Measurements from ENCODE around the gene HABP4. TPM values are rescaled to one million over a fixed set of nuclear protein-coding genes. Genes with fewer than 3 reads are reported as not detected.
A peak's percentile ranks its signal among the peaks of the same experiment; 100 is the strongest.

The HABP4 gene
- total RNA-seq, 2 donors from 2014 or later = 13.5 to 24.3 TPM

GRCh38 chr9:96436456-96437126 is 13.4 kb upstream of the HABP4 start:
- H3K27me3 ChIP-seq (replicated peaks; ENCODE audit: insufficient read depth) = no peaks in the 10 kb centered on the region
- H3K9me3 ChIP-seq = no peaks in the 10 kb centered on the region
- 88% methylated on average over 15 of the region's 15 CpGs for WGBS
- no peak for DNase-seq (ENCODE audit: low spot score)
- intact Hi-C loops (cut with DNase I) = no loop called here
- no peaks in the 10 kb centered on the region for H3K36me3 ChIP-seq
- TF ChIP-seq CTCF (IDR thresholded peaks at IDR 0.05) (no peak), POLR2A (IDR thresholded peaks at IDR 0.05) (no peak), POLR2AphosphoS5 (IDR thresholded peaks at IDR 0.05) (no peak)
- H3K4me1 ChIP-seq (replicated peaks) = no peaks in the 10 kb centered on the region
- no peak overlapping the region for H3K4me3 ChIP-seq
- no peak overlapping the region for H3K27ac ChIP-seq

- no peaks in the 10 kb centered on the region for H3K9me3 ChIP-seq
- no peaks in the 10 kb centered on the region for H3K27me3 ChIP-seq (replicated peaks; ENCODE audit: insufficient read depth)
- H3K27ac ChIP-seq = no peak overlapping the region
- H3K36me3 ChIP-seq = no peaks in the 10 kb centered on the region
- no peaks in the 10 kb centered on the region for H3K4me1 ChIP-seq (replicated peaks)
- TF ChIP-seq CTCF (IDR thresholded peaks at IDR 0.05) (no peak), POLR2AphosphoS5 (IDR thresholded peaks at IDR 0.05) (no peak), POLR2A (IDR thresholded peaks at IDR 0.05) (no peak)
- WGBS = 98% methylated on average over 7 of the region's 7 CpGs
- DNase-seq (ENCODE audit: low spot score) = no peak
- intact Hi-C loops (cut with DNase I) = no loop called here
- H3K4me3 ChIP-seq = no peak overlapping the region
Measured at GRCh38 chr9:96437454-96437853, 12.5 kb upstream of the HABP4 start.

GRCh38 chr9:96440671-96441199 is 9.2 kb upstream of the HABP4 start:
- no peak for DNase-seq (ENCODE audit: low spot score)

GRCh38 chr9:96441798-96442445 is 8.0 kb upstream of the HABP4 start:
- 91% methylated on average over 5 of the region's 5 CpGs for WGBS
- H3K36me3 ChIP-seq = no peaks in the 10 kb centered on the region
- no peaks in the 10 kb centered on the region for H3K9me3 ChIP-seq
- intact Hi-C loops (cut with DNase I) = no loop called here
- no peaks in the 10 kb centered on the region for H3K4me1 ChIP-seq (replicated peaks)
- H3K4me3 ChIP-seq = no peak overlapping the region
- DNase-seq (ENCODE audit: low spot score) = no peak
- TF ChIP-seq POLR2A (IDR thresholded peaks at IDR 0.05) (no peak), POLR2AphosphoS5 (IDR thresholded peaks at IDR 0.05) (no peak), CTCF (IDR thresholded peaks at IDR 0.05) (peak in 1 of 4 experiments; percentile 33)
- no peaks in the 10 kb centered on the region for H3K27me3 ChIP-seq (replicated peaks; ENCODE audit: insufficient read depth)
- no peak overlapping the region for H3K27ac ChIP-seq

More at GRCh38 chr9:96440671-96441199, 9.2 kb upstream of the HABP4 start:
- WGBS = 93% methylated on average over 5 of the region's 5 CpGs
- TF ChIP-seq POLR2AphosphoS5 (IDR thresholded peaks at IDR 0.05) (no peak), POLR2A (IDR thresholded peaks at IDR 0.05) (no peak), CTCF (IDR thresholded peaks at IDR 0.05) (no peak)
- Histone ChIP-seq H3K27me3 (replicated peaks; ENCODE audit: insufficient read depth) (no peaks in the 10 kb centered on the region), H3K9me3 (no peaks in the 10 kb centered on the region), H3K36me3 (no peaks in the 10 kb centered on the region), H3K27ac (no peak overlapping the region), H3K4me1 (replicated peaks) (no peaks in the 10 kb centered on the region), H3K4me3 (no peak overlapping the region)
- intact Hi-C loops (cut with DNase I) = no loop called here
